ENCODE data around the gene TUBA4B.

GRCh38 chr2:219223831-219224610 lies 29.0 kb upstream of the TUBA4B start:
- TF ChIP-seq POLR2AphosphoS5 (IDR thresholded peaks at IDR 0.05; ENCODE audit: low read depth) (no peak), GABPA (IDR thresholded peaks at IDR 0.05; ENCODE audit: low read depth) (no peak)
